ENCODE data around the gene SRC.

DNA sequence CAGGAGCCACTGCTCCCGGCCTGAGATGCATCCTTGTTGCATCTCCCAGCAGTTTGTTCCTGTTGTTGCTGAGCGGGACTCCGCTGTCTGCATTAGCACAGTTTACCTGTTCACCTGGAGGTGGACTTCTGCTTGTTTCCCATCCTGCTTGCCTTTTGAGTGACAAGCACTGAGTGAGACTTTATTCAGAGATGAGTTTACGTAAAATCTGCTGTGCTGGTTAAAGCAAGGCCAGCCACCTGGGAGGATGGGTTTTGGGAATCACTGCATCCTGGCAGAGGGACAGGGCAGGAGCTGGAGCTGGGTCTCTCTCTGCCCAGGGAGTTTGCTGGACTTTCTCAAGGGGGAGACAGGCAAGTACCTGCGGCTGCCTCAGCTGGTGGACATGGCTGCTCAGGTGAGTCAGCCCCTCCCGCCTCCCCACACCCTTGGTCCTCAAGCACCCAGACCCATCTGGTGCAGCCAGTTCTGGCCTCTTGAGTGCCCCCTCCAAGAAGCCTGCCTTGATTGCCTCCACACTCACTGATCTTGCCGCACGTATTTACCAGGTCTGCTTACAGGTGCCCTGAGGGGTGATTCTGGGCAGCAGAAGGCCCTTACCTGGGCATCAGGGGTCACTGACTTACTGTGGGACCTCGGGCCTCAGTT is 55.5 kb downstream of the SRC start:
- TF ChIP-seq, protein P1, sequence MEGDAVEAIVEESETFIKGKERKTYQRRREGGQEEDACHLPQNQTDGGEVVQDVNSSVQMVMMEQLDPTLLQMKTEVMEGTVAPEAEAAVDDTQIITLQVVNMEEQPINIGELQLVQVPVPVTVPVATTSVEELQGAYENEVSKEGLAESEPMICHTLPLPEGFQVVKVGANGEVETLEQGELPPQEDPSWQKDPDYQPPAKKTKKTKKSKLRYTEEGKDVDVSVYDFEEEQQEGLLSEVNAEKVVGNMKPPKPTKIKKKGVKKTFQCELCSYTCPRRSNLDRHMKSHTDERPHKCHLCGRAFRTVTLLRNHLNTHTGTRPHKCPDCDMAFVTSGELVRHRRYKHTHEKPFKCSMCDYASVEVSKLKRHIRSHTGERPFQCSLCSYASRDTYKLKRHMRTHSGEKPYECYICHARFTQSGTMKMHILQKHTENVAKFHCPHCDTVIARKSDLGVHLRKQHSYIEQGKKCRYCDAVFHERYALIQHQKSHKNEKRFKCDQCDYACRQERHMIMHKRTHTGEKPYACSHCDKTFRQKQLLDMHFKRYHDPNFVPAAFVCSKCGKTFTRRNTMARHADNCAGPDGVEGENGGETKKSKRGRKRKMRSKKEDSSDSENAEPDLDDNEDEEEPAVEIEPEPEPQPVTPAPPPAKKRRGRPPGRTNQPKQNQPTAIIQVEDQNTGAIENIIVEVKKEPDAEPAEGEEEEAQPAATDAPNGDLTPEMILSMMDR (IDR thresholded peaks at IDR 0.05) = no peak
- no peak for TF ChIP-seq POLR2AphosphoS5 (IDR thresholded peaks at IDR 0.05)

Data from prostate gland (tissue), 2 donors.